GM21381 (cell line): Measurements from ENCODE around the gene PHF2.

ENCODE experiments used
- ATAC-seq: cut with Tn5 transposase; IDR thresholded peaks from one replicate; pipeline ENCODE4 v1.9.1; 2021; ENCODE audit warnings: mild to moderate bottlenecking, moderate library complexity; ENCODE audit not compliant: unreplicated experiment

PHF2 gene

GRCh38 chr9:93675336-93676150, 99.2 kb downstream of the PHF2 start:
- ATAC-seq: no peak

- ATAC-seq: no peak
Observed at GRCh38 chr9:93676310-93677047, 100.1 kb downstream of the PHF2 start.

- ATAC-seq: no peak
Observed at GRCh38 chr9:93677048-93677571, 100.7 kb downstream of the PHF2 start.

- ATAC-seq: no peak
Observed at GRCh38 chr9:93677641-93678136, 101.3 kb downstream of the PHF2 start.

- ATAC-seq: no peak
Observed at GRCh38 chr9:93678199-93679019, 102.0 kb downstream of the PHF2 start.

GRCh38 chr9:93679536-93680442, 103.4 kb downstream of the PHF2 start:
- no peak for ATAC-seq

GRCh38 chr9:93680443-93681268, 104.3 kb downstream of the PHF2 start:
- ATAC-seq: no peak

GRCh38 chr9:93681269-93682154, 105.1 kb downstream of the PHF2 start:
- no peak for ATAC-seq

GRCh38 chr9:93682155-93682968, 106.0 kb downstream of the PHF2 start:
- ATAC-seq: no peak

GRCh38 chr9:93683331-93684134, 107.1 kb downstream of the PHF2 start:
- no peak for ATAC-seq

GRCh38 chr9:93684161-93684765, 107.9 kb downstream of the PHF2 start:
- ATAC-seq: no peak

GRCh38 chr9:93684806-93685543, 108.6 kb downstream of the PHF2 start:
- no peak for ATAC-seq

GRCh38 chr9:93686127-93686879, 109.9 kb downstream of the PHF2 start:
- no peak for ATAC-seq

- ATAC-seq: no peak
Observed at GRCh38 chr9:93686880-93687236, 110.5 kb downstream of the PHF2 start.

- no peak for ATAC-seq
Observed at GRCh38 chr9:93690618-93691017, 114.2 kb downstream of the PHF2 start.
